Measurements from ENCODE around the gene HIVEP2. TPM values are rescaled to one million over a fixed set of nuclear protein-coding genes. Genes with fewer than 3 reads are reported as not detected.

Gene HIVEP2
- total and polyA plus RNA-seq, 12 donors = 5.4 to 27.6 (median 16.4) TPM

DNA sequence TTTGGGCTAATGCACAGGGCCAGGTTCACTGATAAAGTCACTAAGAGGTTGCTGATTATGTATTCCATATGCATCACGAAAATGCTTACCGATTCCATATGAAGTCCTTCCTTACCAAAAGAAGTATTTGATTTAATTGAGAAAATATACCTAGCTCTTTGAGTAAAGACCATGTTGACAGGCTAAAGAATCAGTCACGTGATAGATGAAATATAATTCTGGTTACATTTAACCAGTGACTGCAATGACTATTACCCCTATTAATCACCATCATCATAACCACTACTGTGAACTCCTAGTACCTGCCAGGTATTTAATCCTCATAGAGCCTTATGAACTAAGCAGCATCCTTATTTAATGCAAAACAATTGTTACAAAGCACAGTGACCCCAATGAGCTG lies 110.1 kb downstream of the HIVEP2 start:
- TF ChIP-seq, protein P1, sequence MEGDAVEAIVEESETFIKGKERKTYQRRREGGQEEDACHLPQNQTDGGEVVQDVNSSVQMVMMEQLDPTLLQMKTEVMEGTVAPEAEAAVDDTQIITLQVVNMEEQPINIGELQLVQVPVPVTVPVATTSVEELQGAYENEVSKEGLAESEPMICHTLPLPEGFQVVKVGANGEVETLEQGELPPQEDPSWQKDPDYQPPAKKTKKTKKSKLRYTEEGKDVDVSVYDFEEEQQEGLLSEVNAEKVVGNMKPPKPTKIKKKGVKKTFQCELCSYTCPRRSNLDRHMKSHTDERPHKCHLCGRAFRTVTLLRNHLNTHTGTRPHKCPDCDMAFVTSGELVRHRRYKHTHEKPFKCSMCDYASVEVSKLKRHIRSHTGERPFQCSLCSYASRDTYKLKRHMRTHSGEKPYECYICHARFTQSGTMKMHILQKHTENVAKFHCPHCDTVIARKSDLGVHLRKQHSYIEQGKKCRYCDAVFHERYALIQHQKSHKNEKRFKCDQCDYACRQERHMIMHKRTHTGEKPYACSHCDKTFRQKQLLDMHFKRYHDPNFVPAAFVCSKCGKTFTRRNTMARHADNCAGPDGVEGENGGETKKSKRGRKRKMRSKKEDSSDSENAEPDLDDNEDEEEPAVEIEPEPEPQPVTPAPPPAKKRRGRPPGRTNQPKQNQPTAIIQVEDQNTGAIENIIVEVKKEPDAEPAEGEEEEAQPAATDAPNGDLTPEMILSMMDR (IDR thresholded peaks at IDR 0.05) = no peak
- no peak for TF ChIP-seq POLR2A (IDR thresholded peaks at IDR 0.05)
- intact Hi-C loops (cut with DNase I) = no loop called here
- 94 to 96% (median 95%) methylated on average over 3 of the region's 3 CpGs for WGBS, 4 donors

DNA sequence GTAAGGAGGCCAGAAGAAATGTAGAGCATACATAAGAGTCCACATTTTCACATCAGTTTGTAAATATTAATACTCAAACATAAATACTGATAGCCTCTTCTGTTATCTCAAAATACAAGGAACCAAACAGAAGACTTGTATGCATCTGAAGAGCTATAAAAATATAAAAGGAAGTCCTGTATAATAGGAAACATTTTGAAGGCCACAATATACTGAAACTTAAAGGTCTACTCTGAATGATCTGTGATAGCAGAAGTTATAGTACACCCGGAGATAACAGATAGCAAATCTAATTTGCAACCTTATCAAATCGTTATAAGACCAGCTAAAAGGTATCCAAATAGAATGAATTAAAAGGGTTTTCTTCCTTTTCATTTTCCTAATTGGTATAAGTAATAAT lies 111.2 kb downstream of the HIVEP2 start:
- no peak overlapping the region for H3K4me3 ChIP-seq
- TF ChIP-seq, protein P1 (IDR thresholded peaks at IDR 0.05) = no peak
- no peak for TF ChIP-seq POLR2A (IDR thresholded peaks at IDR 0.05)
- no peaks in the 10 kb centered on the region for H3K36me3 ChIP-seq (replicated peaks in 1 of 2)
- intact Hi-C loops (cut with DNase I) = no loop called here
- DNase-seq = no peak
- 66 to 77% (median 68%) methylated on average over 2 of the region's 2 CpGs for WGBS, 4 donors
- H3K4me1 ChIP-seq (replicated peaks in 1 of 2) = peaks cover 0 to 3% of the 10 kb centered on the region in 2 donors
- H3K27ac ChIP-seq = no peak overlapping the region
- H3K27me3 ChIP-seq = no peaks in the 10 kb centered on the region
- no peaks in the 10 kb centered on the region for H3K9me3 ChIP-seq (replicated peaks in 1 of 3)

More for the DNA sequence above, 110.1 kb downstream of the HIVEP2 start:
- Histone ChIP-seq H3K4me1 (replicated peaks in 1 of 2) (peaks cover 9 to 14% of the 10 kb centered on the region in 2 donors), H3K27me3 (no peaks in the 10 kb centered on the region), H3K4me3 (no peak overlapping the region), H3K36me3 (replicated peaks in 1 of 2) (no peaks in the 10 kb centered on the region), H3K9me3 (replicated peaks in 1 of 3) (no peaks in the 10 kb centered on the region), H3K27ac (no peak overlapping the region)
- DNase-seq = no peak

DNA sequence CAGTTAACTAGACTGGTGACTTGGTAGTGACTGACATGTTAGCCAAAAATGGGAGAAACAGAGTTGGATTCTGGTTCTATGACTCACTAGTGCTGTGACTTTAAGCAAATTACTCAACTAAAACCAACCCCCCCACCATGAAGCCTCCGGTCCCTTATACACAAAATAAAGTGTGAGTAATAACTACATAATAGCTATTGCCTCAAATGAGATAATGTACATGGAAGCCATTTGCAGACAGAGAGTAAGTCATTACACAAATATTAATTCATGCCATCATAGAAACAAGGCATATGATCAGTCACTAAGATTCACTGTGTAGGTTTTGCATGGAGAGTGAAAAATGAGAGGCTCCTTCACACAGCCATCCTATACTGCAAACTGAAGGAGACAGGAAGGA lies 111.9 kb downstream of the HIVEP2 start:
- H3K9me3 ChIP-seq (replicated peaks in 1 of 3) = no peaks in the 10 kb centered on the region
- intact Hi-C loops (cut with DNase I) = no loop called here
- no peaks in the 10 kb centered on the region for H3K36me3 ChIP-seq (replicated peaks in 1 of 2)
- no peak for DNase-seq
- no peak for TF ChIP-seq POLR2A (IDR thresholded peaks at IDR 0.05)
- TF ChIP-seq, protein P1 (IDR thresholded peaks at IDR 0.05) = no peak
- H3K4me3 ChIP-seq = no peak overlapping the region
- no peaks in the 10 kb centered on the region for H3K27me3 ChIP-seq
- WGBS, 4 donors = 32 to 60% (median 40%) methylated on average over 1 of the region's 1 CpG
- H3K27ac ChIP-seq = no peak overlapping the region
- H3K4me1 ChIP-seq (replicated peaks in 1 of 2) = no peaks in the 10 kb centered on the region

DNA sequence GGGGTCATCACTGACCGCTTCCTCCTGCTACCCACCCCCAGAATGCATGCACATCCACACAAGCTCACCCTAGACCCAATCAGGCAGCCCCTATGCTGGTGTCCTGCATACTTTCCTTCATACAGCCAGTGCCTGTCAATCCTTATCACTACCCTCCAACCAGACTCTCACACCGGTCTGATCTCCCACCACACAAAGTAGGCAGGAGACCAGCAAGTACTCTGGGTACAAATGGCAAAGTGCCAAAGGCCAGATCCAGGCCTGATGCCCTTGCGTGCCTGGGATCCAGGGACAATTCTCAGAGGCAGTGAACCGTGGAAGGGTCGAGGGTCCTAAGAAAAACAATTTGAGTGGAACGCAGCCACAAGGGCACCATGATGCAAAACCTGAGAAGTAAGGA lies 114.2 kb downstream of the HIVEP2 start:
- no peaks in the 10 kb centered on the region for H3K4me1 ChIP-seq (replicated peaks in 1 of 2)
- no peaks in the 10 kb centered on the region for H3K9me3 ChIP-seq (replicated peaks in 1 of 3)
- TF ChIP-seq, protein P1 (IDR thresholded peaks at IDR 0.05) = no peak
- TF ChIP-seq POLR2A (IDR thresholded peaks at IDR 0.05) = no peak
- intact Hi-C loops (cut with DNase I) = no loop called here
- 89 to 90% (median 90%) methylated on average over 6 of the region's 6 CpGs for WGBS, 4 donors
- no peaks in the 10 kb centered on the region for H3K36me3 ChIP-seq (replicated peaks in 1 of 2)
- H3K4me3 ChIP-seq = no peak overlapping the region
- no peak for DNase-seq
- H3K27ac ChIP-seq = no peak overlapping the region
- H3K27me3 ChIP-seq = no peaks in the 10 kb centered on the region
